Osteocyte (in vitro differentiated cells): ENCODE measurements around the gene AFTPH. TPM values are rescaled to one million over a fixed set of nuclear protein-coding genes. Genes with fewer than 3 reads are reported as not detected.

Experiments used
- DNase-seq: peaks from one replicate; pipeline ENCODE4 v3.0.0; 2021; ENCODE audit warnings: mixed read lengths; ENCODE audit not compliant: unreplicated experiment; ENCODE audit errors: extremely low spot score
- H3K27ac Mint-ChIP-seq: one replicate; pipeline ENCODE4 v1.8.0; 2021; ENCODE audit warnings: mild to moderate bottlenecking, mixed read lengths; ENCODE audit not compliant: unreplicated experiment
- H3K27me3 Mint-ChIP-seq: one replicate; pipeline ENCODE4 v1.8.0; 2021; ENCODE audit warnings: mixed read lengths; ENCODE audit not compliant: unreplicated experiment
- H3K36me3 Mint-ChIP-seq: one replicate; pipeline ENCODE4 v1.8.0; 2021; ENCODE audit warnings: mixed read lengths; ENCODE audit not compliant: unreplicated experiment
- H3K4me1 Mint-ChIP-seq: one replicate; pipeline ENCODE4 v1.8.0; 2021; ENCODE audit warnings: mixed read lengths; ENCODE audit not compliant: unreplicated experiment
- H3K4me3 Mint-ChIP-seq: one replicate; pipeline ENCODE4 v1.8.0; 2021; ENCODE audit warnings: mild to moderate bottlenecking, moderate library complexity, mixed read lengths; ENCODE audit not compliant: unreplicated experiment
- H3K9me3 Mint-ChIP-seq: one replicate; pipeline ENCODE4 v1.8.0; 2021; ENCODE audit warnings: mixed read lengths; ENCODE audit not compliant: unreplicated experiment
- CTCF ChIP-seq: fragments of 200-600 bp; sonication (generic); IDR thresholded peaks from 2 replicates; pipeline ENCODE4 v1.5.0; 2021; ENCODE audit warnings: antibody characterized with exemption, mild to moderate bottlenecking, moderate library complexity
- total RNA-seq: library from RNA; stranded (reverse); gene quantifications from 2 replicates; pipeline ENCODE4 v1.2.1, GENCODE V29; 2021

Gene AFTPH
- total RNA-seq, 1 donor from 2014 or later, result 15.5 TPM

- TF ChIP-seq CTCF, result no peak
- H3K4me1 Mint-ChIP-seq, result no peaks in the 10 kb centered on the region
- peaks cover 27% of the 10 kb centered on the region for H3K36me3 Mint-ChIP-seq
- H3K27ac Mint-ChIP-seq, result no peak overlapping the region
- no peak for DNase-seq
- H3K4me3 Mint-ChIP-seq, result no peak overlapping the region
- H3K9me3 Mint-ChIP-seq, result peaks cover 6% of the 10 kb centered on the region
- no peaks in the 10 kb centered on the region for H3K27me3 Mint-ChIP-seq
These were observed 30.0 kb downstream of the AFTPH start for GRCh38 chr2:64554117-64554516.

GRCh38 chr2:64558445-64559081, 34.4 kb downstream of the AFTPH start:
- no peaks in the 10 kb centered on the region for H3K27me3 Mint-ChIP-seq
- peaks cover 3% of the 10 kb centered on the region for H3K4me1 Mint-ChIP-seq
- no peak overlapping the region for H3K27ac Mint-ChIP-seq
- DNase-seq, result no peak
- no peak overlapping the region for H3K4me3 Mint-ChIP-seq
- peaks cover 9% of the 10 kb centered on the region for H3K36me3 Mint-ChIP-seq
- TF ChIP-seq CTCF, result no peak
- H3K9me3 Mint-ChIP-seq, result no peaks in the 10 kb centered on the region

- Mint-ChIP-seq H3K27me3 (no peaks in the 10 kb centered on the region), H3K4me3 (no peak overlapping the region), H3K9me3 (no peaks in the 10 kb centered on the region), H3K4me1 (peaks cover 17% of the 10 kb centered on the region), H3K27ac (no peak overlapping the region), H3K36me3 (no peaks in the 10 kb centered on the region)
- TF ChIP-seq CTCF, result peak; percentile 60
- no peak for DNase-seq
These were observed 38.1 kb downstream of the AFTPH start for GRCh38 chr2:64562148-64562784.

- H3K4me3 Mint-ChIP-seq, result no peak overlapping the region
- no peak for TF ChIP-seq CTCF
- DNase-seq, result no peak
- H3K9me3 Mint-ChIP-seq, result no peaks in the 10 kb centered on the region
- peaks cover 17% of the 10 kb centered on the region for H3K4me1 Mint-ChIP-seq
- no peak overlapping the region for H3K27ac Mint-ChIP-seq
- H3K27me3 Mint-ChIP-seq, result no peaks in the 10 kb centered on the region
- peaks cover 5% of the 10 kb centered on the region for H3K36me3 Mint-ChIP-seq
These were observed 39.4 kb downstream of the AFTPH start for GRCh38 chr2:64563436-64563938.

- Mint-ChIP-seq H3K36me3 (peaks cover 11% of the 10 kb centered on the region), H3K27me3 (no peaks in the 10 kb centered on the region), H3K27ac (no peak overlapping the region), H3K4me3 (no peak overlapping the region), H3K4me1 (peaks cover 17% of the 10 kb centered on the region), H3K9me3 (no peaks in the 10 kb centered on the region)
- TF ChIP-seq CTCF, result no peak
- DNase-seq, result no peak
These were observed 42.0 kb downstream of the AFTPH start for GRCh38 chr2:64565949-64566710.
